OCI-LY3 (cell line): ENCODE results near the gene VSNL1.

Source experiments
- H2AFZ ChIP-seq: fragments of 200-600, 300-600 bp; shearing (Covaris generic); 2 replicates; pipeline ENCODE4 v1.6.0; 2014; ENCODE audit warnings: antibody characterized with exemption, low read depth, low read length
- H3K27ac ChIP-seq: fragments of 200-600, 300-600 bp; sonication (generic); 2 replicates; pipeline ENCODE4 v1.5.1; 2014; ENCODE audit warnings: mild to moderate bottlenecking, low read length, moderate library complexity, mixed read lengths
- H3K27me3 ChIP-seq: fragments of 200-600, 300-600 bp; sonication (generic); 2 replicates; pipeline ENCODE4 v1.6.1; 2014; ENCODE audit warnings: low read depth, low read length, mixed read lengths
- H3K36me3 ChIP-seq: fragments of 200-600, 300-600 bp; sonication (generic); replicated peaks from 2 replicates; pipeline ENCODE3; 2014; ENCODE audit warnings: low read depth, low read length, mixed read lengths
- H3K4me1 ChIP-seq: fragments of 300-600, 200-600 bp; sonication (generic); 2 replicates; pipeline ENCODE4 v1.6.1; 2014; ENCODE audit warnings: low read length, mixed read lengths
- H3K4me2 ChIP-seq: fragments of 200-600, 300-600 bp; sonication (generic); 2 replicates; pipeline ENCODE4 v1.6.1; 2014; ENCODE audit warnings: low read length, mixed read lengths
- H3K4me3 ChIP-seq: fragments of 300-600, 200-600 bp; sonication (generic); 2 replicates; pipeline ENCODE4 v1.5.1; 2014; ENCODE audit warnings: antibody characterized with exemption, mild to moderate bottlenecking, low read length, moderate library complexity
- H3K79me2 ChIP-seq: fragments of 300-600, 200-600 bp; shearing (Covaris generic); 2 replicates; pipeline ENCODE4 v1.6.1; 2014; ENCODE audit warnings: mild to moderate bottlenecking, low read length, mixed read lengths
- H3K9ac ChIP-seq: fragments of 300-600, 200-600 bp; shearing (Covaris generic); 2 replicates; pipeline ENCODE4 v1.6.0; 2014; ENCODE audit warnings: mild to moderate bottlenecking, low read length, moderate library complexity
- H3K9me3 ChIP-seq: fragments of 200-600, 300-600 bp; shearing (Covaris generic); 2 replicates; pipeline ENCODE4 v1.6.1; 2014; ENCODE audit warnings: low read length, mixed read lengths; ENCODE audit not compliant: insufficient read depth
- H4K20me1 ChIP-seq: fragments of 200-600, 300-600 bp; sonication (generic); 2 replicates; pipeline ENCODE4 v1.6.1; 2016; ENCODE audit warnings: low read length, mixed read lengths; ENCODE audit not compliant: insufficient read depth
- EZH2phosphoT487 ChIP-seq: fragments of 200-600 bp; shearing (Covaris generic); IDR thresholded peaks from 2 replicates; pipeline ENCODE4 v1.6.1; 2018; ENCODE audit warnings: antibody characterized with exemption, mixed run types, low read depth
- TF ChIP-seq, protein P1 (sequence below): fragments of 200-600, 300-600 bp; sonication (generic); IDR thresholded peaks from 2 replicates; pipeline ENCODE4 v1.5.1; 2014; ENCODE audit warnings: antibody characterized with exemption, low read length, low read depth

Gene VSNL1

DNA sequence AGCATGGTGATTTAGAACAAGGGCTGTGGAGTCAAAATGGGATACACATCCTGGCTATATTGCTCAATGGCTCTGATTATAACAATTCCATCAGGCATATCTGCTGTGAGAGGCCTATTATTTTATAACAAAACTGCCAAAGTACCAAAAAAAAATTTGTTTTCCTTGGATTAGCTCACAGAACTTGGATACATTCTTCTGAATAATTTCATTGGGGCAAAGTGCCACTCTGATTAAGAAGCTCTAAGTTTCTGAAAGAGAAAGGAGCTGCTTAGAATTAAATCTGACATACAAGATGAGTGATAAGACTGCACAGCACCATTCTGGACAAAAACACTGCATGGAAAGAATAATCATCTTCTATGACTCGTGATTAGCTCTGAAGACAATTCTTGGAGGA lies 127.4 kb downstream of the VSNL1 start:
- Histone ChIP-seq H3K9me3 (no peaks in the 10 kb centered on the region), H3K27me3 (no peaks in the 10 kb centered on the region), H3K79me2 (no peaks in the 10 kb centered on the region), H3K36me3 (peaks cover 46% of the 10 kb centered on the region), H2AFZ (no peak overlapping the region), H3K27ac (no peak overlapping the region), H4K20me1 (no peaks in the 10 kb centered on the region), H3K4me1 (no peaks in the 10 kb centered on the region), H3K9ac (no peak overlapping the region), H3K4me3 (no peak overlapping the region), H3K4me2 (no peak overlapping the region)
- no peak for TF ChIP-seq EZH2phosphoT487
- TF ChIP-seq, protein P1, sequence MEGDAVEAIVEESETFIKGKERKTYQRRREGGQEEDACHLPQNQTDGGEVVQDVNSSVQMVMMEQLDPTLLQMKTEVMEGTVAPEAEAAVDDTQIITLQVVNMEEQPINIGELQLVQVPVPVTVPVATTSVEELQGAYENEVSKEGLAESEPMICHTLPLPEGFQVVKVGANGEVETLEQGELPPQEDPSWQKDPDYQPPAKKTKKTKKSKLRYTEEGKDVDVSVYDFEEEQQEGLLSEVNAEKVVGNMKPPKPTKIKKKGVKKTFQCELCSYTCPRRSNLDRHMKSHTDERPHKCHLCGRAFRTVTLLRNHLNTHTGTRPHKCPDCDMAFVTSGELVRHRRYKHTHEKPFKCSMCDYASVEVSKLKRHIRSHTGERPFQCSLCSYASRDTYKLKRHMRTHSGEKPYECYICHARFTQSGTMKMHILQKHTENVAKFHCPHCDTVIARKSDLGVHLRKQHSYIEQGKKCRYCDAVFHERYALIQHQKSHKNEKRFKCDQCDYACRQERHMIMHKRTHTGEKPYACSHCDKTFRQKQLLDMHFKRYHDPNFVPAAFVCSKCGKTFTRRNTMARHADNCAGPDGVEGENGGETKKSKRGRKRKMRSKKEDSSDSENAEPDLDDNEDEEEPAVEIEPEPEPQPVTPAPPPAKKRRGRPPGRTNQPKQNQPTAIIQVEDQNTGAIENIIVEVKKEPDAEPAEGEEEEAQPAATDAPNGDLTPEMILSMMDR: no peak

DNA sequence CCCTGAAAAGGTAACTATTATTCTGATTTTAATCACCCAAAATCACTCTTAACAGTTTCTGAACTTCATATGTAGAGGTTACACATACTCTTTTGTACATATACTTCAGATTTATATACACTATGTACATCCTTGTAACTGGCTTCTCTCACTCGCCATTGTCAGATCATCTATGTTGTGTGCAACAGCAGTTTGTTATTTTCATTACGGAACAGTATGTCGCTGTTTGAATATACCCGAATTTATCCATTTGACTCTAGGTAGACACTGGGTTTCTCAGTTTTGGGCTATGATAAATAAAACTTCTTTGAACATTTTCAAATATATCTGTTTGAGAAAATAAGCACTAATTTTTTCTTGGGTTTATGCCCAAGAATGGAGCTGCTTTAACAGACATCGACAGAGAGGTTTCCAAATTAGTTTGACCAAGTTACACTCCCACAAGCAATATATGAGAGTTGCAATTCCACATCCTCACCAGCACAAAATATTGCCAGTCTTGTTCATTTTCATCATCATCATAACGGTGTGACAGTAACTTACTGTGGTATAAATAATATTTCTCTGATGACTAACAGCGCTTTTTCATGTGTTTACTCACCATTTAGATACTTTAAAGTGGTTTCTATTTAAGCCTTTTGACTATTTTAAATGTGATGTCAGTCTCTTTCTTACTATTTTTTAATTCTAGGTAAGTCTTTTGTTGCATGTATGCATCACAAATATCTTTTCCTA lies 132.3 kb downstream of the VSNL1 start:
- no peak overlapping the region for H3K27ac ChIP-seq
- H3K9me3 ChIP-seq: no peaks in the 10 kb centered on the region
- no peak for TF ChIP-seq EZH2phosphoT487
- TF ChIP-seq, protein P1: no peak
- H2AFZ ChIP-seq: no peak overlapping the region
- H3K9ac ChIP-seq: no peak overlapping the region
- H3K79me2 ChIP-seq: no peaks in the 10 kb centered on the region
- H3K36me3 ChIP-seq: peaks cover 51% of the 10 kb centered on the region
- no peaks in the 10 kb centered on the region for H4K20me1 ChIP-seq
- H3K4me1 ChIP-seq: no peaks in the 10 kb centered on the region
- no peak overlapping the region for H3K4me3 ChIP-seq
- no peaks in the 10 kb centered on the region for H3K27me3 ChIP-seq
- no peak overlapping the region for H3K4me2 ChIP-seq

DNA sequence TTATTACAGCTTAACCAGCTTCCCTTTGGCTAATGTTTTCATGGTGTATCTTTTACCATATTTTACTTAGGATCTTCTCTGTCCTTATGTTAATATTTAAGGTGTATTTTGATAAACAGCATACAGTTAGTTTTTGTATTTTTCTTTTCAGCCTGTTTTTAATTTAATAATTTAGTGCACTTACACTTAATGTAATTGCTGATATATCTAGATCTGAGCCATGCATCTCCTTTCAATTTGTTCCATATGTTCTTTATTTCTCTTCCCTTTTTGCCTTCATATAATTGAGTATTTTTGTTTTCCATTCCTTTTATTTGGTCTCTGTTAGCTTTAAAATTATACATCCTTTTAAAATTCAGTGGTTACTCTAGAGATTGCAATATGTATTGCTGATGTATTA lies 134.3 kb downstream of the VSNL1 start:
- H4K20me1 ChIP-seq: no peaks in the 10 kb centered on the region
- H3K4me2 ChIP-seq: no peak overlapping the region
- H3K27ac ChIP-seq: no peak overlapping the region
- no peaks in the 10 kb centered on the region for H3K79me2 ChIP-seq
- TF ChIP-seq, protein P1: no peak
- TF ChIP-seq EZH2phosphoT487: no peak
- H3K36me3 ChIP-seq: peaks cover 53% of the 10 kb centered on the region
- no peaks in the 10 kb centered on the region for H3K27me3 ChIP-seq
- no peak overlapping the region for H3K4me3 ChIP-seq
- no peaks in the 10 kb centered on the region for H3K4me1 ChIP-seq
- H3K9ac ChIP-seq: no peak overlapping the region
- H3K9me3 ChIP-seq: no peaks in the 10 kb centered on the region
- H2AFZ ChIP-seq: no peak overlapping the region

DNA sequence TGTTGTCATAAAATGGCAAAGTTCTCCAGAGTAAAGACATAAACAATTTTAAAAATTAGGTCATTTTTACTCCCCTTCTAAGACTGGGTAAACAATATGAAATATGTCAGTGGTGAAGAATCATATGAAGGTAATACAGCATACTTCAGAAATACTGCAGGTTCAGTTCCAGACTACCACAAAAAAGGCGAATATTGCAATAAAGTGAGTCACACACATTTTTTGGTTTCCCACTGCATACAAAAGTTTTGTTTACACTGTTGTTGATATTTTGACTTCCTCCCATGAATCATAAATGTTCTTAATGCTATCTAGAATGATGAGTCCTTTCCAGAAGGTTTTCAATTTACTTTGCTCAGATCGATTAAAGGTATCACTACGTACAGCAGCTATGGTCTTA lies 139.6 kb downstream of the VSNL1 start:
- no peaks in the 10 kb centered on the region for H3K27me3 ChIP-seq
- no peak overlapping the region for H3K4me3 ChIP-seq
- H3K27ac ChIP-seq: no peak overlapping the region
- no peak overlapping the region for H3K4me2 ChIP-seq
- H3K79me2 ChIP-seq: no peaks in the 10 kb centered on the region
- H3K36me3 ChIP-seq: peaks cover 84% of the 10 kb centered on the region
- no peaks in the 10 kb centered on the region for H3K4me1 ChIP-seq
- H2AFZ ChIP-seq: no peak overlapping the region
- TF ChIP-seq, protein P1: no peak
- no peak for TF ChIP-seq EZH2phosphoT487
- H3K9me3 ChIP-seq: no peaks in the 10 kb centered on the region
- H4K20me1 ChIP-seq: no peaks in the 10 kb centered on the region
- H3K9ac ChIP-seq: no peak overlapping the region
